Activated CD4-positive, alpha-beta memory T cell treated with anti-CD3 and anti-CD28 coated beads for 36 hours (primary cell): ENCODE results near the gene ZDHHC12. TPM values are rescaled to one million over a fixed set of nuclear protein-coding genes. Genes with fewer than 3 reads are reported as not detected.

Source experiments
- CTCF ChIA-PET: fragments of 350-600 bp; sonication (Branson Sonifier 250); formaldehyde crosslinking; loops from one replicate; lab custom pipeline; 2021; ENCODE audit warnings: antibody characterized with exemption, inconsistent platforms; lab: Charles Lee
- POLR2A ChIA-PET: fragments of 350-600 bp; sonication (Branson Sonifier 250); formaldehyde crosslinking; loops from one replicate; lab custom pipeline; 2021; ENCODE audit warnings: antibody characterized with exemption; lab: Charles Lee
- DNase-seq: peaks from one replicate; pipeline ENCODE4 v3.0.0-alpha.2; 2020
- H3K27ac Mint-ChIP-seq: one replicate; pipeline ENCODE4 v1.8.0; 2021; ENCODE audit warnings: mixed read lengths
- H3K27me3 Mint-ChIP-seq: one replicate; pipeline ENCODE4 v1.8.0; 2021; ENCODE audit warnings: mixed read lengths
- H3K36me3 Mint-ChIP-seq: one replicate; pipeline ENCODE4 v1.8.0; 2021; ENCODE audit warnings: mixed read lengths
- H3K4me1 Mint-ChIP-seq: one replicate; pipeline ENCODE4 v1.8.0; 2021; ENCODE audit warnings: low read depth, mixed read lengths
- H3K4me3 Mint-ChIP-seq: one replicate; pipeline ENCODE4 v1.8.0; 2021; ENCODE audit warnings: mild to moderate bottlenecking, mixed read lengths
- H3K9me3 Mint-ChIP-seq: one replicate; pipeline ENCODE4 v1.8.0; 2021; ENCODE audit warnings: mixed read lengths
- intact Hi-C: fragments of 100-400 bp; cut with micrococcal nuclease; formaldehyde crosslinking; loops from one replicate; pipeline ENCODE4 v1.15.1; 2023
- total RNA-seq, 2 experiments: library from RNA; stranded (reverse); gene quantifications; one replicate each; pipeline ENCODE4 v1.2.3, GENCODE V29; 2021

The ZDHHC12 gene
- total RNA-seq, 2 experiments from 2014 or later = 65.8 to 68.7 TPM

- no peaks in the 10 kb centered on the region for H3K36me3 Mint-ChIP-seq
- no peak for DNase-seq
- ChIA-PET POLR2A (interaction anchor here (0.5 kb wide), 1 partner anchor 10 kb away, joined by 3 read pairs; no protein-coding TSS in a partner anchor), CTCF (no interaction called here)
- no peak overlapping the region for H3K4me3 Mint-ChIP-seq
- peaks cover 15% of the 10 kb centered on the region for H3K4me1 Mint-ChIP-seq
- intact Hi-C loops = no loop called here
- H3K27ac Mint-ChIP-seq = no peak overlapping the region
- no peaks in the 10 kb centered on the region for H3K27me3 Mint-ChIP-seq
- no peaks in the 10 kb centered on the region for H3K9me3 Mint-ChIP-seq
Observed at GRCh38 chr9:128729302-128729701, 5.4 kb upstream of the ZDHHC12 start.

GRCh38 chr9:128728298-128728697, 4.4 kb upstream of the ZDHHC12 start:
- Mint-ChIP-seq H3K27me3 (no peaks in the 10 kb centered on the region), H3K36me3 (no peaks in the 10 kb centered on the region), H3K4me3 (no peak overlapping the region), H3K4me1 (peaks cover 20% of the 10 kb centered on the region), H3K9me3 (no peaks in the 10 kb centered on the region), H3K27ac (no peak overlapping the region)
- DNase-seq = no peak
- ChIA-PET POLR2A (no interaction called here), CTCF (no interaction called here)
- intact Hi-C loops = no loop called here

- Mint-ChIP-seq H3K27ac (no peak overlapping the region), H3K4me1 (peaks cover 25% of the 10 kb centered on the region), H3K4me3 (no peak overlapping the region), H3K27me3 (no peaks in the 10 kb centered on the region), H3K9me3 (no peaks in the 10 kb centered on the region), H3K36me3 (no peaks in the 10 kb centered on the region)
- intact Hi-C loops = no loop called here
- ChIA-PET POLR2A (no interaction called here), CTCF (no interaction called here)
- DNase-seq = no peak
Observed at GRCh38 chr9:128727640-128728248, 3.8 kb upstream of the ZDHHC12 start.

GRCh38 chr9:128724744-128725211, 851 bp upstream of the ZDHHC12 start:
- peaks cover 31% of the 10 kb centered on the region for H3K4me1 Mint-ChIP-seq
- CTCF ChIA-PET = interaction anchor here (0.5 to 3.4 kb wide), 6 partner anchors 9 to 433 kb away, joined by 3 to 20 read pairs (median 4); partner anchors contain the start of genes DOLK, ENDOG, NUP188 and PKN3
- peak; percentile 79 for DNase-seq
- no peaks in the 10 kb centered on the region for H3K9me3 Mint-ChIP-seq
- H3K4me3 Mint-ChIP-seq = peak overlapping the region; percentile 95
- intact Hi-C loops = loop anchor here (2.0 to 5.0 kb wide), 4 partner anchors 36 to 93 kb away; partner anchors contain the start of genes ENDOG, SET, TBC1D13 and ZER1
- no peaks in the 10 kb centered on the region for H3K27me3 Mint-ChIP-seq
- peak overlapping the region; percentile 84 for H3K27ac Mint-ChIP-seq
- peaks cover 6% of the 10 kb centered on the region for H3K36me3 Mint-ChIP-seq
- POLR2A ChIA-PET = interaction anchor here (0.5 to 1.8 kb wide), 14 partner anchors 33 to 447 kb away, joined by 3 to 5 read pairs (median 3); partner anchors contain the start of genes GLE1, SET and SPOUT1

GRCh38 chr9:128723352-128723865, 518 bp downstream of the ZDHHC12 start:
- Mint-ChIP-seq H3K27ac (peak overlapping the region; percentile 91), H3K27me3 (no peaks in the 10 kb centered on the region), H3K36me3 (peaks cover 8% of the 10 kb centered on the region), H3K4me3 (peak overlapping the region; percentile 93), H3K9me3 (no peaks in the 10 kb centered on the region), H3K4me1 (peaks cover 31% of the 10 kb centered on the region)
- POLR2A ChIA-PET = interaction anchor here (0.5 to 1.8 kb wide), 8 partner anchors 10 to 1213 kb away, joined by 3 to 5 read pairs (median 3); partner anchors contain the start of gene SPOUT1
- CTCF ChIA-PET = interaction anchor here (0.5 to 3.4 kb wide), 4 partner anchors 21 to 311 kb away, joined by 3 to 20 read pairs (median 8); partner anchors contain the start of genes ENDOG and PKN3
- DNase-seq = no peak
- intact Hi-C loops = loop anchor here (5.0 kb wide), 1 partner anchor 94 kb away; the partner anchor contains the start of gene ENDOG

- peak overlapping the region; percentile 93 for H3K4me3 Mint-ChIP-seq
- DNase-seq = no peak
- CTCF ChIA-PET = interaction anchor here (0.5 to 3.4 kb wide), 2 partner anchors 21 to 312 kb away, joined by 4 to 20 read pairs; partner anchors contain the start of gene PKN3
- peaks cover 8% of the 10 kb centered on the region for H3K36me3 Mint-ChIP-seq
- no peaks in the 10 kb centered on the region for H3K27me3 Mint-ChIP-seq
- intact Hi-C loops = loop anchor here (5.0 kb wide), 1 partner anchor 95 kb away; the partner anchor contains the start of gene ENDOG
- H3K4me1 Mint-ChIP-seq = peaks cover 31% of the 10 kb centered on the region
- POLR2A ChIA-PET = interaction anchor here (1.7 kb wide), 1 partner anchor 16 kb away, joined by 5 read pairs; no protein-coding TSS in a partner anchor
- no peaks in the 10 kb centered on the region for H3K9me3 Mint-ChIP-seq
- H3K27ac Mint-ChIP-seq = peak overlapping the region; percentile 91
Observed at GRCh38 chr9:128722380-128723351, 1.3 kb downstream of the ZDHHC12 start.

- no peaks in the 10 kb centered on the region for H3K27me3 Mint-ChIP-seq
- H3K4me1 Mint-ChIP-seq = peaks cover 31% of the 10 kb centered on the region
- H3K27ac Mint-ChIP-seq = no peak overlapping the region
- CTCF ChIA-PET = no interaction called here
- peak overlapping the region; percentile 93 for H3K4me3 Mint-ChIP-seq
- POLR2A ChIA-PET = no interaction called here
- DNase-seq = no peak
- peaks cover 8% of the 10 kb centered on the region for H3K36me3 Mint-ChIP-seq
- intact Hi-C loops = loop anchor here (5.0 kb wide), 1 partner anchor 96 kb away; the partner anchor contains the start of gene ENDOG
- no peaks in the 10 kb centered on the region for H3K9me3 Mint-ChIP-seq
Observed at GRCh38 chr9:128721487-128722010, 2.4 kb downstream of the ZDHHC12 start.

- Mint-ChIP-seq H3K9me3 (no peaks in the 10 kb centered on the region), H3K27ac (no peak overlapping the region), H3K4me1 (peaks cover 29% of the 10 kb centered on the region), H3K4me3 (no peak overlapping the region), H3K27me3 (no peaks in the 10 kb centered on the region), H3K36me3 (peaks cover 8% of the 10 kb centered on the region)
- ChIA-PET POLR2A (no interaction called here), CTCF (no interaction called here)
- intact Hi-C loops = loop anchor here (5.0 kb wide), 1 partner anchor 96 kb away; the partner anchor contains the start of gene ENDOG
- DNase-seq = no peak
Observed at GRCh38 chr9:128720841-128721486, 3.0 kb downstream of the ZDHHC12 start.

GRCh38 chr9:128719919-128720605, 3.9 kb downstream of the ZDHHC12 start:
- Mint-ChIP-seq H3K4me1 (peaks cover 22% of the 10 kb centered on the region), H3K4me3 (no peak overlapping the region), H3K36me3 (peaks cover 8% of the 10 kb centered on the region), H3K9me3 (no peaks in the 10 kb centered on the region), H3K27ac (no peak overlapping the region), H3K27me3 (no peaks in the 10 kb centered on the region)
- ChIA-PET POLR2A (no interaction called here), CTCF (no interaction called here)
- no peak for DNase-seq
- intact Hi-C loops = loop anchor here (5.0 kb wide), 1 partner anchor 97 kb away; the partner anchor contains the start of gene ENDOG

GRCh38 chr9:128718475-128718874, 5.5 kb downstream of the ZDHHC12 start:
- POLR2A ChIA-PET = no interaction called here
- intact Hi-C loops = no loop called here
- Mint-ChIP-seq H3K9me3 (no peaks in the 10 kb centered on the region), H3K27me3 (no peaks in the 10 kb centered on the region), H3K4me3 (no peak overlapping the region), H3K36me3 (peaks cover 8% of the 10 kb centered on the region), H3K4me1 (peaks cover 13% of the 10 kb centered on the region), H3K27ac (no peak overlapping the region)
- CTCF ChIA-PET = no interaction called here
- no peak for DNase-seq
